ENCODE data around the gene FASLG. TPM values are rescaled to one million over a fixed set of nuclear protein-coding genes. Genes with fewer than 3 reads are reported as not detected.

FASLG gene
- total and polyA plus RNA-seq, 10 of the 15 experiments (the other 5 are each of a cell fraction or from before 2014, with no cell fraction given) = 0.05 to 4.0 (median 0.09) TPM; not detected in 2

DNA sequence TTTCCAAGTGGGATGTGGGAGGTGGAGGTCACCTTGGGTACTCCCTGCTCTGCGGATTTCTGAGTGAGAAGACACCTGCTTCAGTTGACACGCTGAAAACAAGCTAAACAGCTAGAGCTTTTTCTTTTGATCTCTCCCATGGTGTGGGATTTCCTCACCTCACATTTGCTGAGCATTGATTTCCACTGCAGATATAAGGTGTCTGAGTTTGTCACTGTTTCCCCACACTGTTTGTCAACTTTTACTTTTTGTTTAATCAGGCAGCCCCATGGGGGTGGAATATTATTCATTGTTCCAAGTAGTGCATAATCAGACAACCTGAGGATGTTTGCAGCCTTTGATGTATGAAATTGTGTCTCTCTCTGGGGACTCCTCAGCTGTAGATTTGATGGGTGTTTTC is 49.5 kb downstream of the FASLG start (continued):
- TF ChIP-seq MLLT1 (IDR thresholded peaks at IDR 0.05) (no peak), RUNX3 (IDR thresholded peaks at IDR 0.05; ENCODE audit: low read length) (no peak), CBX3 (IDR thresholded peaks at IDR 0.05; ENCODE audit: borderline replicate concordance, low read depth) (no peak), KLF5 (IDR thresholded peaks at IDR 0.05; ENCODE audit: partially characterized antibody) (no peak), NR2C2 (IDR thresholded peaks at IDR 0.05; ENCODE audit: borderline replicate concordance, control insufficient read depth, insufficient read length, low read depth) (no peak)

GRCh38 chr1:172711558-172711957 is 52.7 kb downstream of the FASLG start:
- in situ Hi-C loops (cut with MboI) (no loop called here), intact Hi-C loops (cut with micrococcal nuclease; ENCODE audit: unreplicated experiment) (no loop called here)
- H3K36me3 ChIP-seq (ENCODE audit: control insufficient read depth in 2 of 2, insufficient read depth in 2 of 2, low read length in 1 of 2) = no peaks in the 10 kb centered on the region
- no peak overlapping the region for H2AFZ ChIP-seq (ENCODE audit: control insufficient read depth, low read depth, low read length)
- TF ChIP-seq YY1 (IDR thresholded peaks at IDR 0.05; ENCODE audit: low read depth, low read length) (no peak), TCF3 (IDR thresholded peaks at IDR 0.05; ENCODE audit: borderline replicate concordance, insufficient read depth, low read depth, low read length) (no peak), ZNF384 (IDR thresholded peaks at IDR 0.05; ENCODE audit: borderline replicate concordance, low read depth, low read length) (no peak), PBX3 (IDR thresholded peaks at IDR 0.05; ENCODE audit: insufficient replicate concordance, low read depth, low read length) (no peak), TARDBP (IDR thresholded peaks at IDR 0.05; ENCODE audit: borderline replicate concordance) (no peak), BCL11A (IDR thresholded peaks at IDR 0.05; ENCODE audit: low read depth, low read length) (no peak), NFYA (IDR thresholded peaks at IDR 0.05; ENCODE audit: borderline replicate concordance, low read depth, low read length) (no peak), E2F8 (IDR thresholded peaks at IDR 0.05; ENCODE audit: low read depth, partially characterized antibody) (no peak), BMI1 (IDR thresholded peaks at IDR 0.05; ENCODE audit: borderline replicate concordance) (no peak), BCL3 (IDR thresholded peaks at IDR 0.05; ENCODE audit: borderline replicate concordance, insufficient read depth, low read depth, low read length, poor library complexity, severe bottlenecking) (no peak)
- no peaks in the 10 kb centered on the region for H3K4me1 ChIP-seq (ENCODE audit: control insufficient read depth, insufficient read depth, low read length)
- no peak overlapping the region for H3K9ac ChIP-seq (ENCODE audit: control insufficient read depth, insufficient read depth, low read length)
- FAIRE-seq = no peak
- POLR2A ChIA-PET = no interaction called here
- no peak for DNase-seq (ENCODE audit: low read depth, low spot score)
- H3K4me3 ChIP-seq = no peak overlapping the region
- RAD21 ChIA-PET (ENCODE audit: unreplicated experiment) = no interaction called here
- ATAC-seq = no peak
- no peak overlapping the region for H3K27ac ChIP-seq (ENCODE audit: control insufficient read depth, insufficient read depth)
- WGBS (ENCODE audit: insufficient coverage, insufficient replicate concordance, low lambda C conversion rate, missing lambda C conversion rate) = 0% methylated on average over 1 of the region's 1 CpG
- peaks cover 0 to 16% of the 10 kb centered on the region in 2 experiments; a peak in 1 of 4 replicates for H3K27me3 ChIP-seq (replicated peaks in 1 of 2; ENCODE audit: control insufficient read depth in 2 of 2, insufficient read depth in 2 of 2, low read length in 1 of 2)
- no peaks in the 10 kb centered on the region for H3K79me2 ChIP-seq (ENCODE audit: control insufficient read depth, insufficient read depth, low read length)
- SMC1A ChIA-PET (ENCODE audit: uncharacterized antibody, unreplicated experiment) = no interaction called here
- CTCF ChIA-PET = no interaction called here
- H3K9me3 ChIP-seq (replicated peaks; ENCODE audit: control insufficient read depth, insufficient read depth, low read length) = no peaks in the 10 kb centered on the region; the same call in 2 of the 3 replicates
- no TSS peak for BruUV-seq (replicated peaks)
- no peak overlapping the region for H3K4me2 ChIP-seq (ENCODE audit: control insufficient read depth, insufficient read depth)
- H4K20me1 ChIP-seq (ENCODE audit: control insufficient read depth, insufficient read depth) = no peaks in the 10 kb centered on the region

Data from GM12878 (cell line).